SH-SY5Y (cell line): ENCODE results near the gene NR1H2.

Experiments
- GATA2 ChIP-seq: IDR thresholded peaks from 2 replicates; pipeline ENCODE4 v1.6.1; 2011; ENCODE audit warnings: mild to moderate bottlenecking, low read depth, low read length
- GATA3 ChIP-seq: IDR thresholded peaks from 2 replicates; pipeline ENCODE4 v1.6.1; 2011; ENCODE audit warnings: low read depth, mild to moderate bottlenecking, low read length, moderate library complexity

DNA sequence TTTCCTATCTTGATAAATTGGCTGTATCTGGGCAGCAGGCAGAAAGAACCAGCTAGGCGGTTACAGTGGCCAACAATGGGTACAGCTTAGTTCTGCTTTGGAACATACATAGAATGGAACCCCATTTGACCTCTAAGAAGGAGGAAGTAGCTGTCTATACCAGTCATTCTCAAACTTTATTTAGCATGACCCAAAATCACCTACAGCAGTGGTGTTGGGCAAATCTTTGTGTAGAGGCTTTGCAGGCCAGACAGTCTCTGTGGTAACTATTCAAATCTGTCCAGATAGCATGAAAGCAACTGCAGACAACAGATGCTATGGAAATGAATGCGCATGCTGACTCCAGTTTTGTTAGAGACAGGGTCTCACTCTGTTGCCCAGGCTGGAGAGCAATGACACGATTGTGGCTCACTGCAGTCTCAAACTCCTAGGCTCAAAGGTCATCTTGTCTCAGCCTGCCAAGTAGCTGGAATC, 35.1 kb upstream of the NR1H2 start:
- no peak for TF ChIP-seq GATA2
- no peak for TF ChIP-seq GATA3
